Measurements from ENCODE around the gene GMPPA.

The GMPPA gene

GRCh38 chr2:219498280-219499057, at the start of gene GMPPA:
Gene GMPPA, plus strand, starts transcription at chr2:219498891. Its CDS starts 1,085 bp downstream, at chr2:219499976.
- DNase-seq: peak; percentile 96

- DNase-seq: no peak
Measured at GRCh38 chr2:219449609-219450008, 49.1 kb upstream of the GMPPA start.

GRCh38 chr2:219451661-219452360, 46.9 kb upstream of the GMPPA start:
- DNase-seq: no peak

GRCh38 chr2:219452361-219453317, 46.1 kb upstream of the GMPPA start:
- DNase-seq: no peak

GRCh38 chr2:219453671-219454590, 44.8 kb upstream of the GMPPA start:
- no peak for DNase-seq

- no peak for DNase-seq
Measured at GRCh38 chr2:219455581-219455980, 43.1 kb upstream of the GMPPA start.

GRCh38 chr2:219457784-219458369, 40.8 kb upstream of the GMPPA start:
- no peak for DNase-seq

- no peak for DNase-seq
Measured at GRCh38 chr2:219458996-219459395, 39.7 kb upstream of the GMPPA start.

GRCh38 chr2:219459460-219460311, 39.0 kb upstream of the GMPPA start:
- DNase-seq: peak; percentile 23

GRCh38 chr2:219460424-219460926, 38.2 kb upstream of the GMPPA start:
- DNase-seq: no peak

- DNase-seq: no peak
Measured at GRCh38 chr2:219461047-219461514, 37.6 kb upstream of the GMPPA start.

- no peak for DNase-seq
Measured at GRCh38 chr2:219461669-219462068, 37.0 kb upstream of the GMPPA start.

- no peak for DNase-seq
Measured at GRCh38 chr2:219462349-219462748, 36.3 kb upstream of the GMPPA start.

- DNase-seq: no peak
Measured at GRCh38 chr2:219464286-219465032, 34.2 kb upstream of the GMPPA start.

- DNase-seq: no peak
Measured at GRCh38 chr2:219465659-219466561, 32.8 kb upstream of the GMPPA start.

GRCh38 chr2:219466816-219467735, 31.6 kb upstream of the GMPPA start:
- no peak for DNase-seq

GRCh38 chr2:219467736-219468075, 31.0 kb upstream of the GMPPA start:
- no peak for DNase-seq

Data from CD4-positive, alpha-beta T cell treated with Interleukin-4 for 4 hours (primary cell).